Peyer's patch (tissue), 4 donors: Measurements from ENCODE around the gene ZFP69B. TPM values are rescaled to one million over a fixed set of nuclear protein-coding genes. Genes with fewer than 3 reads are reported as not detected.
"Not testable (repeated sequence)": the region's sequence is repeated elsewhere in the genome, so short reads cannot be mapped to it uniquely, and the experiment has no call there.

Source experiments
- DNase-seq, 3 donors: peaks; one replicate each; pipeline ENCODE4 v3.0.0-alpha.2; 2017 to 2019
- H3K27ac ChIP-seq, 4 donors: fragments of 200-600 bp; sonication (generic); one replicate each; pipeline ENCODE4 v1.5.1; 2016 to 2019
- H3K27me3 ChIP-seq, 2 donors: fragments of 200-600 bp; sonication (generic); one replicate each; pipeline ENCODE4 v1.5.1; 2019
- H3K36me3 ChIP-seq, 3 donors: fragments of 200-600 bp; sonication (generic); one replicate each; pipeline ENCODE4 v1.5.1; 2016 to 2019
- H3K4me1 ChIP-seq, 4 donors: fragments of 200-600 bp; sonication (generic); one replicate each; pipeline ENCODE4 v1.5.1; 2016 to 2019
- H3K4me3 ChIP-seq, 4 donors: fragments of 200-600 bp; sonication (generic); 1 replicate in 3 of 4; 2 replicates in 1 of 4; pipeline ENCODE4 v1.5.1; 2016 to 2019; ENCODE audit warnings: mild to moderate bottlenecking in 1 of 4
- H3K9me3 ChIP-seq, 4 donors: fragments of 200-600 bp; sonication (generic); one replicate each; pipeline ENCODE4 v1.5.1; 2016 to 2019; ENCODE audit warnings: mild to moderate bottlenecking in 1 of 4
- POLR2A ChIP-seq, 2 donors: fragments of 450-650 bp; IDR thresholded peaks; one replicate each; pipeline ENCODE4 v1.5.1; 2017; ENCODE audit warnings: antibody characterized with exemption in 2 of 2, mild to moderate bottlenecking in 2 of 2, moderate library complexity in 2 of 2
- total RNA-seq, 4 donors: library from RNA; depleted of rRNA; stranded (reverse); fragments of >200 nt; gene quantifications; one replicate each; pipeline ENCODE4 v1.1.0, GENCODE V29; 2016
- TF ChIP-seq, protein P1 (sequence below), 6 experiments: fragments of 450-650 bp in 4 of 6; fragments of 200-600 bp in 2 of 6; sonication (generic) in 1 of 6; IDR thresholded peaks; one replicate each; pipeline ENCODE4 v1.5.1; 2017 to 2019; ENCODE audit warnings: antibody characterized with exemption in 6 of 6, mild to moderate bottlenecking in 3 of 6, moderate library complexity in 1 of 6

ZFP69B gene
- total RNA-seq, 4 donors from 2014 or later = 0.88 to 5.8 (median 2.3) TPM

DNA sequence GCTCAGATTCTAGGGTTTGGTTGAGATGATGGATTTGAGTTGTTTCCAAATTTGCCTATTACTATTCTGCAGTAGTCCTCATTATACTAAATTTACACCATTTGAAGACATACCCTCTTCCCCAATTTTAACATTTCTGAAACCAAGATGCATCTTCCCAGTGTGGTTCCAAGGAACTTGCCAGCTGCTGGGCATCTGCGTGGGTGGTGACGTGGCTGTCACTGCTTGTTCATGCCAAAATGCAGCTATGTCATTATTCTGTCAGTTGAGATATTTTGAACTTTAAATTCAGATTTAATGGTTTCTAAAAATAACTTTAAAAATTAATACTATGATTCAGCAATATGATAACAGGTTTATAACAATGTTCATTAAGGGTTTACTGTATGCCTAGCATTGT, 28.0 kb downstream of the ZFP69B start:
- H3K9me3 ChIP-seq = peaks cover 0 to 12% (median 5%) of the 10 kb centered on the region in 4 donors
- peak overlapping the region in 1 of 4 donors; percentile 69 for H3K4me3 ChIP-seq
- no peak for DNase-seq
- TF ChIP-seq, protein P1, sequence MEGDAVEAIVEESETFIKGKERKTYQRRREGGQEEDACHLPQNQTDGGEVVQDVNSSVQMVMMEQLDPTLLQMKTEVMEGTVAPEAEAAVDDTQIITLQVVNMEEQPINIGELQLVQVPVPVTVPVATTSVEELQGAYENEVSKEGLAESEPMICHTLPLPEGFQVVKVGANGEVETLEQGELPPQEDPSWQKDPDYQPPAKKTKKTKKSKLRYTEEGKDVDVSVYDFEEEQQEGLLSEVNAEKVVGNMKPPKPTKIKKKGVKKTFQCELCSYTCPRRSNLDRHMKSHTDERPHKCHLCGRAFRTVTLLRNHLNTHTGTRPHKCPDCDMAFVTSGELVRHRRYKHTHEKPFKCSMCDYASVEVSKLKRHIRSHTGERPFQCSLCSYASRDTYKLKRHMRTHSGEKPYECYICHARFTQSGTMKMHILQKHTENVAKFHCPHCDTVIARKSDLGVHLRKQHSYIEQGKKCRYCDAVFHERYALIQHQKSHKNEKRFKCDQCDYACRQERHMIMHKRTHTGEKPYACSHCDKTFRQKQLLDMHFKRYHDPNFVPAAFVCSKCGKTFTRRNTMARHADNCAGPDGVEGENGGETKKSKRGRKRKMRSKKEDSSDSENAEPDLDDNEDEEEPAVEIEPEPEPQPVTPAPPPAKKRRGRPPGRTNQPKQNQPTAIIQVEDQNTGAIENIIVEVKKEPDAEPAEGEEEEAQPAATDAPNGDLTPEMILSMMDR (IDR thresholded peaks at IDR 0.05) = no peak
- TF ChIP-seq POLR2A (IDR thresholded peaks at IDR 0.05) = no peak
- no peaks in the 10 kb centered on the region for H3K27me3 ChIP-seq
- H3K36me3 ChIP-seq = peaks cover 0 to 10% (median 0%) of the 10 kb centered on the region in 3 donors
- H3K27ac ChIP-seq = no peak overlapping the region
- peaks cover 0 to 5% (median 0%) of the 10 kb centered on the region in 4 donors for H3K4me1 ChIP-seq

DNA sequence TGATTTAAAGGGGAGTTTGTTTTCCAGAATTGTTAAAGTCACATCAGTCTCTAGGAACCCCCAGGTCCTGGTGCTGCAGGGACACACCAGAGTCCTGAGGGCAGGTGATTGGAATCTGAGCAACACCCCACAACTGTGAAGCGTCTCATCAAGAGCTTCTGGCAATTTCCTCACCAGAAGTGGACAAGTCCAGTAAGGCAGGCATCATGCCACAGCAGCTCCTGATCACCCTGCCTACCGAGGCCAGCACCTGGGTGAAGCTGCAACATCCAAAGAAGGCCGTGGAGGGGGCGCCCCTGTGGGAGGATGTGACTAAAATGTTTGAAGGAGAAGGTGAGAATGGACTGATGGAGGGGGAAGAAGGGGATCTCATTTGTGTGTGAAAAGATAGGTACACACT, 28.9 kb downstream of the ZFP69B start:
- Histone ChIP-seq H3K36me3 (peaks cover 0 to 14% (median 0%) of the 10 kb centered on the region in 3 donors), H3K27me3 (no peaks in the 10 kb centered on the region), H3K4me3 (no peak overlapping the region), H3K9me3 (peaks cover 0 to 12% (median 5%) of the 10 kb centered on the region in 4 donors), H3K4me1 (peaks cover 0 to 5% (median 0%) of the 10 kb centered on the region in 4 donors), H3K27ac (no peak overlapping the region)
- DNase-seq = no peak
- TF ChIP-seq POLR2A (IDR thresholded peaks at IDR 0.05) = no peak
- TF ChIP-seq, protein P1 (IDR thresholded peaks at IDR 0.05) = no peak

DNA sequence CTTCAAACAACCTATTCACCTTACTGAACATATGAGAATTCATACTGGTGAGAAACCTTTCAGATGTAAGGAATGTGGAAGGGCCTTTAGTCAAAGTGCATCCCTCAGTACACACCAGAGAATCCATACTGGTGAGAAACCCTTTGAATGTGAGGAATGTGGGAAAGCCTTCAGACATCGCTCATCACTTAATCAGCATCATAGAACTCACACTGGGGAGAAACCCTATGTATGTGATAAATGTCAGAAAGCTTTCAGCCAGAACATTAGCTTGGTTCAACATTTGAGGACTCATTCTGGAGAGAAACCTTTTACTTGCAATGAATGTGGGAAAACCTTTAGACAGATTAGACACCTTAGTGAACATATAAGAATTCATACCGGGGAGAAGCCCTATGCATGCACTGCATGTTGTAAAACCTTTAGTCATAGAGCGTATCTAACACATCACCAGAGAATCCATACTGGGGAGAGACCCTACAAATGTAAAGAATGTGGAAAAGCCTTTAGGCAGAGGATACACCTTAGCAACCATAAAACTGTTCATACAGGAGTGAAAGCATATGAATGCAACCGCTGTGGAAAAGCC, 45.1 kb downstream of the ZFP69B start:
- TF ChIP-seq, protein P1 (IDR thresholded peaks at IDR 0.05) = no peak
- no peak for TF ChIP-seq POLR2A (IDR thresholded peaks at IDR 0.05)
- peaks cover 0 to 64% (median 21%) of the 10 kb centered on the region in 4 donors for H3K9me3 ChIP-seq
- no peak for DNase-seq
- H3K36me3 ChIP-seq = peaks cover 0 to 58% (median 0%) of the 10 kb centered on the region in 3 donors
- H3K4me1 ChIP-seq = no peaks in the 10 kb centered on the region
- H3K27ac ChIP-seq = no peak overlapping the region
- no peaks in the 10 kb centered on the region for H3K27me3 ChIP-seq
- no peak overlapping the region for H3K4me3 ChIP-seq

DNA sequence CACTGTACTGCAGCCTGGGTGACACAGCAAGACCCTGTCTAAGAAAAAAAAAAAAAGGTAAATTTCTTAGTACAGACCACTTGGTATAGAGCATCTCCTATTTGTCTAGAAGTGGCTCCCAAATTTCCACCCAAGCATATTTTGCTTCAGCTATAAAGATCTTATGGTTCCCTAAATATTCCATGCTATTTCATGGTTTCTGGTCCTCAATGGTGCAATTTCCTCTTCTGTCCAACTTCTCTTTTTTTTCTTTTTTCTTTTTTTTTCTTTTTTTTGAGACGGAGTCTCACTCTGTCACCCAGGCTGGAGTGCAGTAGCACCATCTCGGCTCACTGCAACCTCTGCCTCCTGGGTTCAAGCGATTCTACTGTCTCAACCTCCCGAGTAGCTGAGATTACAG, 52.4 kb downstream of the ZFP69B start:
- H3K27me3 ChIP-seq, H3K4me3 ChIP-seq, H3K36me3 ChIP-seq, DNase-seq, H3K4me1 ChIP-seq, H3K27ac ChIP-seq: not testable (repeated sequence)
- peaks cover 0 to 42% (median 8%) of the 10 kb centered on the region in 4 donors for H3K9me3 ChIP-seq

DNA sequence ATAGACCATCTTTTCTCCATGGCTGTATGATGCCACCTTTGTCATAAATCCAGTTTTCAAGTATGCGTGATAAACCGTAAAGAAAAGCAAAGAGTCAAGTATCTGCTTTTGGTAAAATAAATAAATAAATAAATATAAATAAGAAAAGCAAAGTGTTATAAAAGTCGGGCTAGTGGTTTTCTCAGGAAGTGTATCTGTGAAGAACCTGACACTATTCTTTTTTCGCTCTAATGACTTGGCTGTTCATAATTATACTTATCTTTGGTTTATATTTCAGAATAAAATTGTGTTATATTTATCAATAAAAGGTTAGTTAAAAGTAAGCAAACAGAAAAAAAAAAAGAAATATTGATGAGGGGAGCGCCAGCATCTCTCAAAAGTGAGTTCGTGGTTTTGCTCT, 57.7 kb downstream of the ZFP69B start:
- no peaks in the 10 kb centered on the region for H3K36me3 ChIP-seq
- peaks cover 0 to 7% (median 0%) of the 10 kb centered on the region in 4 donors for H3K4me1 ChIP-seq
- no peak for TF ChIP-seq POLR2A (IDR thresholded peaks at IDR 0.05)
- TF ChIP-seq, protein P1 (IDR thresholded peaks at IDR 0.05) = no peak
- no peaks in the 10 kb centered on the region for H3K27me3 ChIP-seq
- DNase-seq = no peak
- peak overlapping the region in 3 of 4 donors; percentile 24 to 73 (median 59) for H3K27ac ChIP-seq
- peak overlapping the region; percentile 53 to 88 (median 74) for H3K4me3 ChIP-seq
- H3K9me3 ChIP-seq = peaks cover 0 to 16% (median 0%) of the 10 kb centered on the region in 4 donors
